Neural progenitor cell (in vitro differentiated cells): ENCODE results near the gene KBTBD6.

Experiments
- CTCF ChIP-seq: fragments of 200-600 bp; sonication (generic); IDR thresholded peaks from 2 replicates; pipeline ENCODE4 v1.5.1; 2017; ENCODE audit warnings: antibody characterized with exemption, mild to moderate bottlenecking
- EZH2 ChIP-seq: fragments of 200-600 bp; sonication (generic); IDR thresholded peaks from 2 replicates; pipeline ENCODE4 v1.6.1; 2017; ENCODE audit warnings: antibody characterized with exemption, mild to moderate bottlenecking, moderate library complexity

- TF ChIP-seq EZH2 (no peak), CTCF (no peak)
Measured at GRCh38 chr13:41182231-41182630, 49.6 kb upstream of the KBTBD6 start.
